Stomach (tissue), 9 donors: ENCODE measurements around the gene SLC22A4. TPM values are rescaled to one million over a fixed set of nuclear protein-coding genes. Genes with fewer than 3 reads are reported as not detected.

Experiments
- DNase-seq, 2 donors: peaks; one replicate each; pipeline versions ENCODE4 v3.0.0 to v3.0.0-alpha.2; 2013 to 2019
- H3K27ac ChIP-seq, 5 donors: fragments of 200-600 bp in 4 of 5; sonication (generic) in 4 of 5; one replicate each; pipeline ENCODE4 v1.5.1; 2013 to 2019; ENCODE audit warnings: mild to moderate bottlenecking in 1 of 5, moderate library complexity in 1 of 5
- H3K27me3 ChIP-seq, 3 donors: fragments of 200-600 bp; sonication (generic); one replicate each; pipeline ENCODE4 v1.5.1; 2017 to 2019; ENCODE audit warnings: mixed run types in 1 of 3
- H3K36me3 ChIP-seq, 4 donors: fragments of 200-600 bp; sonication (generic); 1 replicate in 3 of 4; 2 replicates in 1 of 4; pipeline ENCODE4 v1.5.1; 2016 to 2019
- H3K4me1 ChIP-seq, 4 donors: fragments of 200-600 bp; sonication (generic); one replicate each; pipeline ENCODE4 v1.5.1; 2016 to 2019
- H3K4me3 ChIP-seq, 4 donors: fragments of 200-600 bp; sonication (generic) in 3 of 4; one replicate each; pipeline ENCODE4 v1.5.1; 2016 to 2019; ENCODE audit warnings: mild to moderate bottlenecking in 1 of 4
- H3K9me3 ChIP-seq, 4 donors: fragments of 200-600 bp; sonication (generic); one replicate each; pipeline ENCODE4 v1.5.1; 2016 to 2019
- CTCF ChIP-seq, 7 experiments: fragments of 450-650 bp in 4 of 7; fragments of 200-600 bp in 3 of 7; sonication (generic) in 3 of 7; IDR thresholded peaks; one replicate each; pipeline ENCODE4 v1.5.1; 2016 to 2019; ENCODE audit warnings: antibody characterized with exemption in 7 of 7, control low read depth in 2 of 7, mild to moderate bottlenecking in 1 of 7
- EP300 ChIP-seq: sonication (generic); formaldehyde crosslinking; IDR thresholded peaks from one replicate; pipeline ENCODE4 v1.6.1; 2017; ENCODE audit warnings: antibody characterized with exemption
- POLR2A ChIP-seq, 4 donors: fragments of 450-650 bp; IDR thresholded peaks; one replicate each; pipeline ENCODE4 v1.6.1; 2016; ENCODE audit warnings: antibody characterized with exemption in 4 of 4, control low read depth in 2 of 4, mild to moderate bottlenecking in 1 of 4, moderate library complexity in 1 of 4
- POLR2AphosphoS5 ChIP-seq, 3 donors: sonication (generic); formaldehyde crosslinking; IDR thresholded peaks; one replicate each; pipeline ENCODE4 v1.6.1; 2016; ENCODE audit warnings: antibody characterized with exemption in 3 of 3
- WGBS, 5 donors: extraction: QIAGEN DNeasy Blood & Tissue Kit in 3 of 5; methylation state at CpG; one replicate each; pipeline versions ENCODE4 v1.1.5 to v1.1.7; 2013 to 2018; 5-methylcytosine and 5-hydroxymethylcytosine counted together
- intact Hi-C: fragments of 100-400 bp; cut with DNase I; formaldehyde crosslinking; loops from one replicate; pipeline ENCODE4 v1.15.1; 2023; ENCODE audit warnings: low total_unique reads
- polyA plus RNA-seq, 3 donors: library from polyadenylated mRNA; stranded (reverse); fragments of 200-250 nt; gene quantifications; one replicate each; pipeline ENCODE4 v1.2.3, GENCODE V29; 2013
- total RNA-seq, 5 donors: library from RNA; depleted of rRNA; stranded (reverse); fragments of >200 nt; gene quantifications; one replicate each; pipeline versions ENCODE4 v1.1.0 to v1.2.3, GENCODE V29; 2014 to 2016
- donor health status: healthy with polysubstance abuse.
- donor health status: Bipolar disorder and iron deficiency.
- donor health status: healthy.

Gene SLC22A4
- total and polyA plus RNA-seq, 8 donors = 0.31 to 24.5 (median 0.53) TPM; not detected in 2

- no peaks in the 10 kb centered on the region for H3K27me3 ChIP-seq
- no peaks in the 10 kb centered on the region for H3K36me3 ChIP-seq
- TF ChIP-seq POLR2AphosphoS5 (IDR thresholded peaks at IDR 0.05) = no peak
- no peak for TF ChIP-seq POLR2A (IDR thresholded peaks at IDR 0.05)
- no peak for TF ChIP-seq CTCF (IDR thresholded peaks at IDR 0.05)
- TF ChIP-seq EP300 = no peak
- DNase-seq = no peak
- no peak overlapping the region for H3K4me3 ChIP-seq
- H3K9me3 ChIP-seq = no peaks in the 10 kb centered on the region
- 85 to 87% (median 87%) methylated on average over 5 of the region's 5 CpGs for WGBS, 5 donors
- intact Hi-C loops = no loop called here
- H3K27ac ChIP-seq = no peak overlapping the region
- no peaks in the 10 kb centered on the region for H3K4me1 ChIP-seq
Observed at GRCh38 chr5:132280371-132281240, 13.6 kb upstream of the SLC22A4 start.

- H3K4me1 ChIP-seq = no peaks in the 10 kb centered on the region
- intact Hi-C loops = no loop called here
- TF ChIP-seq POLR2AphosphoS5 (IDR thresholded peaks at IDR 0.05) (no peak), POLR2A (IDR thresholded peaks at IDR 0.05) (no peak), EP300 (no peak), CTCF (IDR thresholded peaks at IDR 0.05) (no peak)
- 80 to 87% (median 85%) methylated on average over 6 to 9 of the region's 9 CpGs for WGBS, 5 donors
- H3K9me3 ChIP-seq = no peaks in the 10 kb centered on the region
- H3K27ac ChIP-seq = no peak overlapping the region
- DNase-seq = peak in 1 of 2 donors; percentile 0
- H3K4me3 ChIP-seq = no peak overlapping the region
- no peaks in the 10 kb centered on the region for H3K36me3 ChIP-seq
- H3K27me3 ChIP-seq = no peaks in the 10 kb centered on the region
Observed at GRCh38 chr5:132281856-132282614, 12.2 kb upstream of the SLC22A4 start.

- peak; percentile 22 to 59 for DNase-seq
- H3K27ac ChIP-seq = no peak overlapping the region
- no peak overlapping the region for H3K4me3 ChIP-seq
- intact Hi-C loops = no loop called here
- TF ChIP-seq EP300 (no peak), POLR2AphosphoS5 (IDR thresholded peaks at IDR 0.05) (peak in 1 of 3 donors; percentile 11), CTCF (IDR thresholded peaks at IDR 0.05) (peak in 5 of 7 experiments; percentile 13 to 65 (median 28))
- H3K4me1 ChIP-seq = peaks cover 0 to 5% (median 0%) of the 10 kb centered on the region in 4 donors
- WGBS, 5 donors = 21 to 53% (median 41%) methylated on average over 5 of the region's 5 CpGs
- H3K9me3 ChIP-seq = no peaks in the 10 kb centered on the region
- no peaks in the 10 kb centered on the region for H3K36me3 ChIP-seq
- no peaks in the 10 kb centered on the region for H3K27me3 ChIP-seq
Observed at GRCh38 chr5:132283423-132284043, 10.7 kb upstream of the SLC22A4 start.

GRCh38 chr5:132289097-132289496 is 5.1 kb upstream of the SLC22A4 start:
- Histone ChIP-seq H3K4me1 (peaks cover 8 to 19% (median 15%) of the 10 kb centered on the region in 4 donors), H3K4me3 (no peak overlapping the region), H3K36me3 (no peaks in the 10 kb centered on the region), H3K27me3 (no peaks in the 10 kb centered on the region), H3K9me3 (no peaks in the 10 kb centered on the region), H3K27ac (no peak overlapping the region)
- peak in 1 of 2 donors; percentile 1 for DNase-seq
- intact Hi-C loops = no loop called here
- WGBS, 5 donors = 74 to 94% (median 83%) methylated on average over 3 of the region's 3 CpGs
- TF ChIP-seq POLR2A (IDR thresholded peaks at IDR 0.05) (no peak), EP300 (no peak), POLR2AphosphoS5 (IDR thresholded peaks at IDR 0.05) (no peak), CTCF (IDR thresholded peaks at IDR 0.05) (no peak)
